ENCODE results near the gene RGMA. TPM values are rescaled to one million over a fixed set of nuclear protein-coding genes. Genes with fewer than 3 reads are reported as not detected.

RGMA gene
- total and polyA plus RNA-seq, 2 experiments from 2014 or later, result 34.2 to 36.5 TPM

GRCh38 chr15:93111451-93111850 lies 22.4 kb upstream of the RGMA start:
- Histone ChIP-seq H3F3A (replicated peaks; ENCODE audit: low read depth) (no peaks in the 10 kb centered on the region), H3K4me3 (no peak overlapping the region), H3K4me1 (ENCODE audit: insufficient read depth) (peaks cover 17% of the 10 kb centered on the region), H4K20me1 (replicated peaks; ENCODE audit: insufficient read depth) (no peaks in the 10 kb centered on the region), H3K27me3 (ENCODE audit: insufficient read depth) (peaks cover 27% of the 10 kb centered on the region), H3K79me2 (replicated peaks; ENCODE audit: insufficient read depth) (no peaks in the 10 kb centered on the region), H3K9me2 (ENCODE audit: insufficient read depth) (no peaks in the 10 kb centered on the region), H3K36me3 (ENCODE audit: insufficient read depth) (no peaks in the 10 kb centered on the region), H3K4me2 (no peak overlapping the region), H2AFZ (no peak overlapping the region), H3K27ac (ENCODE audit: low read depth) (no peak overlapping the region)
- no peaks in the 10 kb centered on the region for H3K36me3 Mint-ChIP-seq (ENCODE audit: low read depth)
- DNase-seq (ENCODE audit: low spot score), result no peak
- H3K27me3 Mint-ChIP-seq (ENCODE audit: insufficient read depth, low read depth, poor library complexity), result peaks cover 8% of the 10 kb centered on the region
- H3K9me3 Mint-ChIP-seq, result no peaks in the 10 kb centered on the region; the same call in 2 of the 3 replicates
- TF ChIP-seq CTCF (conservative IDR thresholded peaks at IDR 0.05; ENCODE audit: low read depth in 2 of 2) (no peak), ZNF331 (CRISPR knock-in tag; IDR thresholded peaks at IDR 0.05; ENCODE audit: low read depth) (no peak), ZNF462 (CRISPR knock-in tag; IDR thresholded peaks at IDR 0.05) (no peak), EZH2 (IDR thresholded peaks at IDR 0.05; ENCODE audit: low read depth, unreplicated experiment) (no peak), CREB1 (CRISPR knock-in tag; IDR thresholded peaks at IDR 0.05; ENCODE audit: low read depth) (no peak), NANOG (IDR thresholded peaks at IDR 0.05; ENCODE audit: borderline replicate concordance) (no peak), EZH2phosphoT487 (IDR thresholded peaks at IDR 0.05; ENCODE audit: unreplicated experiment) (no peak), JUNB (IDR thresholded peaks at IDR 0.05; ENCODE audit: unreplicated experiment) (no peak), POLR2AphosphoS5 (IDR thresholded peaks at IDR 0.05; ENCODE audit: low read depth) (no peak), ZNF114 (CRISPR knock-in tag; IDR thresholded peaks at IDR 0.05) (no peak), STAT1 (IDR thresholded peaks at IDR 0.05; ENCODE audit: unreplicated experiment) (no peak), ETS1 (IDR thresholded peaks at IDR 0.05) (no peak), REST (IDR thresholded peaks at IDR 0.05; ENCODE audit: unreplicated experiment) (no peak)
- ATAC-seq, result no peak
- H3K4me3 Mint-ChIP-seq, result no peak overlapping the region
- H3K4me1 Mint-ChIP-seq, result peaks cover 13% of the 10 kb centered on the region
- H3K27ac Mint-ChIP-seq, result no peak overlapping the region

Measured in GM23338 (cell line).